ENCODE data around the gene AUTS2.

Gene AUTS2

GRCh38 chr7:70068531-70068930 is 470.3 kb downstream of the AUTS2 start:
- DNase-seq (ENCODE audit: low spot score): no peak

GRCh38 chr7:70069977-70070376 is 471.7 kb downstream of the AUTS2 start:
- no peak for DNase-seq (ENCODE audit: low spot score)

GRCh38 chr7:70071766-70072165 is 473.5 kb downstream of the AUTS2 start:
- DNase-seq (ENCODE audit: low spot score): no peak

- DNase-seq (ENCODE audit: low spot score): peak; percentile 24
Observed at GRCh38 chr7:70072220-70072619, 473.9 kb downstream of the AUTS2 start.

- no peak for DNase-seq (ENCODE audit: low spot score)
Observed at GRCh38 chr7:70076325-70076724, 478.1 kb downstream of the AUTS2 start.

GRCh38 chr7:70082099-70082611 is 483.9 kb downstream of the AUTS2 start:
- peak; percentile 14 for DNase-seq (ENCODE audit: low spot score)

GRCh38 chr7:70091362-70091761 is 493.1 kb downstream of the AUTS2 start:
- no peak for DNase-seq (ENCODE audit: low spot score)

GRCh38 chr7:70092314-70093204 is 494.3 kb downstream of the AUTS2 start:
- DNase-seq (ENCODE audit: low spot score): peak; percentile 72

- no peak for DNase-seq (ENCODE audit: low spot score)
Observed at GRCh38 chr7:70093205-70093904, 495.1 kb downstream of the AUTS2 start.

- no peak for DNase-seq (ENCODE audit: low spot score)
Observed at GRCh38 chr7:70094831-70095230, 496.6 kb downstream of the AUTS2 start.

- no peak for DNase-seq (ENCODE audit: low spot score)
Observed at GRCh38 chr7:70097645-70098044, 499.4 kb downstream of the AUTS2 start.

- no peak for DNase-seq (ENCODE audit: low spot score)
Observed at GRCh38 chr7:70098133-70098561, 499.9 kb downstream of the AUTS2 start.

GRCh38 chr7:70098905-70099672 is 500.8 kb downstream of the AUTS2 start:
- peak; percentile 12 for DNase-seq (ENCODE audit: low spot score)

GRCh38 chr7:70104243-70104642 is 506.0 kb downstream of the AUTS2 start:
- DNase-seq (ENCODE audit: low spot score): no peak

- DNase-seq (ENCODE audit: low spot score): no peak
Observed at GRCh38 chr7:70113078-70113477, 514.8 kb downstream of the AUTS2 start.

GRCh38 chr7:70113536-70113935 is 515.3 kb downstream of the AUTS2 start:
- no peak for DNase-seq (ENCODE audit: low spot score)

- no peak for DNase-seq (ENCODE audit: low spot score)
Observed at GRCh38 chr7:70114806-70115205, 516.5 kb downstream of the AUTS2 start.

- DNase-seq (ENCODE audit: low spot score): no peak
Observed at GRCh38 chr7:70116244-70116643, 518.0 kb downstream of the AUTS2 start.

GRCh38 chr7:70116867-70117266 is 518.6 kb downstream of the AUTS2 start:
- no peak for DNase-seq (ENCODE audit: low spot score)

GRCh38 chr7:70120851-70121250 is 522.6 kb downstream of the AUTS2 start:
- DNase-seq (ENCODE audit: low spot score): no peak

- DNase-seq (ENCODE audit: low spot score): no peak
Observed at GRCh38 chr7:70131817-70132216, 533.5 kb downstream of the AUTS2 start.

- DNase-seq (ENCODE audit: low spot score): no peak
Observed at GRCh38 chr7:70132226-70132851, 534.1 kb downstream of the AUTS2 start.
